Suprapubic skin (tissue), 4 donors: ENCODE measurements around the gene DEXI.

Experiments
- EP300 ChIP-seq: sonication (generic); formaldehyde crosslinking; IDR thresholded peaks from one replicate; pipeline ENCODE4 v1.6.1; 2017; ENCODE audit warnings: antibody characterized with exemption
- POLR2A ChIP-seq, 2 donors: fragments of 450-650 bp; IDR thresholded peaks; one replicate each; pipeline ENCODE4 v1.6.1; 2017; ENCODE audit warnings: antibody characterized with exemption in 2 of 2, mild to moderate bottlenecking in 2 of 2, moderate library complexity in 2 of 2
- POLR2AphosphoS5 ChIP-seq, 3 donors: sonication (generic); formaldehyde crosslinking; IDR thresholded peaks; one replicate each; pipeline ENCODE4 v1.6.1; 2017; ENCODE audit warnings: antibody characterized with exemption in 3 of 3
- TF ChIP-seq, protein P1 (sequence below), 2 donors: fragments of 200-600 bp in 1 of 2; fragments of 450-650 bp in 1 of 2; sonication (generic) in 1 of 2; IDR thresholded peaks; one replicate each; pipeline ENCODE4 v1.5.1; 2016 to 2019; ENCODE audit warnings: antibody characterized with exemption in 2 of 2, mild to moderate bottlenecking in 1 of 2, moderate library complexity in 1 of 2

DNA sequence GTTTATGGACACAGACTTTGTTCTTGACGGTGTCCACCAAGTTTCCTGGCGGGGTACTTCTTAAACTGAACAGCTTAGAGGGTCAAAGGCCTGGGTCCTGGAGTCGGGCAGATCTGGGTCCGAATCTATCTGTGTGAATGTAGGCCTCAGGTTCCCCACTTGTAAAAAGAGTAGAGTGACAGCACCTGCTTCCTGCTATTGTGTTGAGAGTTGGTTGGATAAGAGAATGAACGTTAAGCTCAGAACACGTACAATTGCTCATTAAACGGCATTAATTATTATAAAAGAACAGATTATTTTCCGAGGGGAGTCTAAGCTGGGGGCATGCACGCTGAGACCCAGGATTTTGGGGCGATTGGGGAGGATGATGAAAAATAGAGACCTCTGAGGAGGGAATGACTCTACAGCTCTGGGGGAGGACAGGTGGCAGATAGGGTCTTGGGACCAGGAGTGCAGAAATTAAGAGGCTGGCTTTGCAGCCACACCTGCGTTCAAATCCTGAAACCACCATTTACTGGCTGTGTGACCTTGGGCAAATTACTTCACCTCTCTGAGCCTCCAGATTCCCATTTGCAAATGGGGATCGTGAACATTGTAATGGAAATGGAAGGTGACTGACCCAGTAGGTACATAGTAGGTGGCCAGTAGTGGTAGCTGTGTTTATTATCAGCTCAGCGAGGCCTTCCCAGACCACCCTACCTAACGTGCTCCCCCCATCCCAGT lies 3.0 kb upstream of the DEXI start:
- TF ChIP-seq POLR2AphosphoS5 (IDR thresholded peaks at IDR 0.05) = no peak
- TF ChIP-seq, protein P1, sequence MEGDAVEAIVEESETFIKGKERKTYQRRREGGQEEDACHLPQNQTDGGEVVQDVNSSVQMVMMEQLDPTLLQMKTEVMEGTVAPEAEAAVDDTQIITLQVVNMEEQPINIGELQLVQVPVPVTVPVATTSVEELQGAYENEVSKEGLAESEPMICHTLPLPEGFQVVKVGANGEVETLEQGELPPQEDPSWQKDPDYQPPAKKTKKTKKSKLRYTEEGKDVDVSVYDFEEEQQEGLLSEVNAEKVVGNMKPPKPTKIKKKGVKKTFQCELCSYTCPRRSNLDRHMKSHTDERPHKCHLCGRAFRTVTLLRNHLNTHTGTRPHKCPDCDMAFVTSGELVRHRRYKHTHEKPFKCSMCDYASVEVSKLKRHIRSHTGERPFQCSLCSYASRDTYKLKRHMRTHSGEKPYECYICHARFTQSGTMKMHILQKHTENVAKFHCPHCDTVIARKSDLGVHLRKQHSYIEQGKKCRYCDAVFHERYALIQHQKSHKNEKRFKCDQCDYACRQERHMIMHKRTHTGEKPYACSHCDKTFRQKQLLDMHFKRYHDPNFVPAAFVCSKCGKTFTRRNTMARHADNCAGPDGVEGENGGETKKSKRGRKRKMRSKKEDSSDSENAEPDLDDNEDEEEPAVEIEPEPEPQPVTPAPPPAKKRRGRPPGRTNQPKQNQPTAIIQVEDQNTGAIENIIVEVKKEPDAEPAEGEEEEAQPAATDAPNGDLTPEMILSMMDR (IDR thresholded peaks at IDR 0.05) = no peak
- no peak for TF ChIP-seq EP300
- TF ChIP-seq POLR2A (IDR thresholded peaks at IDR 0.05) = no peak
